ENCODE data around the gene PROSER3. TPM values are rescaled to one million over a fixed set of nuclear protein-coding genes. Genes with fewer than 3 reads are reported as not detected.

PROSER3 gene
- total RNA-seq, 3 donors from 2014 or later (not counting 1 experiment from before 2014, with no cell fraction given) = 33.1 to 40.2 (median 35.9) TPM

DNA sequence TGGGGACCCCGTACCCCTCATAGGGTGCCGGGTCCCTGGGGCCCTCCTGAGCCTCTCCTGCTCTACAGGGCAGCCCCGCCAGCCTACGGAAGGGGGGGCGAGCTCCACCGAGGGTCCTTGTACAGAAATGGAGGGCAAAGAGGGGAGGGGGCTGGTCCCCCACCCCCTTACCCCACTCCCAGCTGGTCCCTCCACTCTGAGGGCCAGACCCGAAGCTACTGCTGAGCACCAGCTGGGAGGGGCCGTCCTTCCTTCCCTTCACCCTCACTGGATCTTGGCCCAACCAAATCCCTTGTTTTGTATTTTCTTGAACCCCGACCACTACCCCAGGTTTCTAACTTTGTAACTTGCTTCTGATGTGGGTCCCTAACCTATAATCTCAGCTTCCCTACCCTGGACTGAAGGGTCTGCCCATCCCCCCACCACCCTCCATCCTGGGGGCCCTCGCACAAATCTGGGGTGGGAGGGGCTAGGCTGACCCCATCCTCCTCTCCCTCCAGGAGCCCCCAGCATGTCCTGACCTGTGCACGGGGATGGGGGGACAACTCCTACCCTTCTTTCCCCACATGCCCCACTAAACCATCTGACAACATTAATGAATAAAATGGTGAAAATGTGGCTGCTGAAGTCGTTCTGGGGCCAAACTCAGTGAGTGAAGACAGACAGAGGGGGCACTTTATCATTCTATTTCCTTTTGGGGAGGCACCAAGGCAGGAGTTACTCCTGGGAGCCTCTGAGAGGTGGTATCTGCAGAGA lies 30.4 kb downstream of the PROSER3 start:
- Histone ChIP-seq H3K36me3 (ENCODE audit: control insufficient read depth, insufficient read depth, low read length) (no peaks in the 10 kb centered on the region), H3K4me1 (ENCODE audit: control insufficient read depth, insufficient read depth, low read length) (no peaks in the 10 kb centered on the region), H3K27me3 (ENCODE audit: control insufficient read depth, insufficient read depth, low read length) (no peaks in the 10 kb centered on the region), H3K9me3 (ENCODE audit: control insufficient read depth, insufficient read depth, low read length) (no peaks in the 10 kb centered on the region), H3K27ac (ENCODE audit: low read length) (no peak overlapping the region), H3K4me3 (ENCODE audit: low read length) (no peak overlapping the region)
- Mint-ChIP-seq H3K9me3 (no peaks in the 10 kb centered on the region), H3K36me3 (no peaks in the 10 kb centered on the region), H3K27ac (no peak overlapping the region), H3K27me3 (ENCODE audit: low read depth in 2 of 2) (peaks cover 0 to 4% of the 10 kb centered on the region in 2 donors), H3K4me3 (no peak overlapping the region), H3K4me1 (peaks cover 1 to 5% of the 10 kb centered on the region in 2 donors)
- TF ChIP-seq, protein P1, sequence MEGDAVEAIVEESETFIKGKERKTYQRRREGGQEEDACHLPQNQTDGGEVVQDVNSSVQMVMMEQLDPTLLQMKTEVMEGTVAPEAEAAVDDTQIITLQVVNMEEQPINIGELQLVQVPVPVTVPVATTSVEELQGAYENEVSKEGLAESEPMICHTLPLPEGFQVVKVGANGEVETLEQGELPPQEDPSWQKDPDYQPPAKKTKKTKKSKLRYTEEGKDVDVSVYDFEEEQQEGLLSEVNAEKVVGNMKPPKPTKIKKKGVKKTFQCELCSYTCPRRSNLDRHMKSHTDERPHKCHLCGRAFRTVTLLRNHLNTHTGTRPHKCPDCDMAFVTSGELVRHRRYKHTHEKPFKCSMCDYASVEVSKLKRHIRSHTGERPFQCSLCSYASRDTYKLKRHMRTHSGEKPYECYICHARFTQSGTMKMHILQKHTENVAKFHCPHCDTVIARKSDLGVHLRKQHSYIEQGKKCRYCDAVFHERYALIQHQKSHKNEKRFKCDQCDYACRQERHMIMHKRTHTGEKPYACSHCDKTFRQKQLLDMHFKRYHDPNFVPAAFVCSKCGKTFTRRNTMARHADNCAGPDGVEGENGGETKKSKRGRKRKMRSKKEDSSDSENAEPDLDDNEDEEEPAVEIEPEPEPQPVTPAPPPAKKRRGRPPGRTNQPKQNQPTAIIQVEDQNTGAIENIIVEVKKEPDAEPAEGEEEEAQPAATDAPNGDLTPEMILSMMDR (IDR thresholded peaks at IDR 0.05) = no peak
- WGBS (ENCODE audit: insufficient coverage) = 86% methylated on average over 7 of the region's 12 CpGs
- ATAC-seq = no peak
- intact Hi-C loops (cut with micrococcal nuclease) = no loop called here
- no peak for DNase-seq

DNA sequence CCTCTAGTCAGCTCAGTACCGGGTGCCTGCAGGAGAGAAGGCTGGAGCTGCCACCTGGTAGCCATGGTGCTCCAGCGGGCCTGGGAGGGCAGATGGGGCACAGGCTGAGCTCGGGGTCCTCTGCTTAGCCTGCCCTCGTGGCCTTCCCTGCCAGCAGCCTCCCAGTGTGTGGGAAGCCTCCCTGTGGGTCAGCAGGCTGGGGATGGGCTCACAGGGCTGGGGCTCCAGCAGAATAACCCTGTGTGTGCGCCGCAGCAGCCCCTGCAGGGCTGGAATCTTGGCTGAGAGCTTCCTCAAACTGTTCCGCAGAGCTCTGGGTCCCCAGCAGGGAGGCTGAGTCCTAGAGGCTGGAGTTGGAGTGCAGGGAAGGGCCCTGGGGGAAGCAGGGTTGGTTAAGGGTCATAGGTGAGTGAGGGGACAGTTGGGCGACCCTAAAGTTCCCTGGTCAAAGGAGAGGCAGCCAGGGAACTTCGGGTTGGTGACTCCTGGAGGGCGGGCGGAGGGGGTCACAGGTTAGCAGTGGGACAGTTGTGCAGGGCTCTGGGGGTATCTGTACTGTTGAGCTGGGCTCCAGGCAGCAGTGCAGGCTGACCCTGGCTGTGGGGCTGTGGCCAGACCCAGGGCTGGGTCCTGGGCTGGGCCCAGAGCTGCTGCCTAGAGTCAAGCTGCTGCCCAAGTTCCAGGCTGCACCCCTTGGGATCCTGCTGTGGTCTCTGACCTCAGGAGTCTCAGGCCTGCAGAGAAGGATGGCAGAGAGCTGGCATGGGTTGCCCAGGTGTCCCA lies 31.4 kb downstream of the PROSER3 start:
- 91% methylated on average over 11 of the region's 11 CpGs for WGBS (ENCODE audit: insufficient coverage)
- H3K27ac ChIP-seq (ENCODE audit: low read length) = no peak overlapping the region
- TF ChIP-seq, protein P1 (IDR thresholded peaks at IDR 0.05) = no peak
- Mint-ChIP-seq H3K9me3 (no peaks in the 10 kb centered on the region), H3K36me3 (no peaks in the 10 kb centered on the region), H3K4me3 (no peak overlapping the region), H3K27me3 (ENCODE audit: low read depth in 2 of 2) (peaks cover 0 to 7% of the 10 kb centered on the region in 2 donors), H3K4me1 (no peaks in the 10 kb centered on the region), H3K27ac (no peak overlapping the region)
- H3K9me3 ChIP-seq (ENCODE audit: control insufficient read depth, insufficient read depth, low read length) = no peaks in the 10 kb centered on the region
- intact Hi-C loops (cut with micrococcal nuclease) = no loop called here
- no peaks in the 10 kb centered on the region for H3K36me3 ChIP-seq (ENCODE audit: control insufficient read depth, insufficient read depth, low read length)
- DNase-seq (no peak), ATAC-seq (no peak)
- no peak overlapping the region for H3K4me3 ChIP-seq (ENCODE audit: low read length)
- H3K4me1 ChIP-seq (ENCODE audit: control insufficient read depth, insufficient read depth, low read length) = no peaks in the 10 kb centered on the region
- H3K27me3 ChIP-seq (ENCODE audit: control insufficient read depth, insufficient read depth, low read length) = no peaks in the 10 kb centered on the region

DNA sequence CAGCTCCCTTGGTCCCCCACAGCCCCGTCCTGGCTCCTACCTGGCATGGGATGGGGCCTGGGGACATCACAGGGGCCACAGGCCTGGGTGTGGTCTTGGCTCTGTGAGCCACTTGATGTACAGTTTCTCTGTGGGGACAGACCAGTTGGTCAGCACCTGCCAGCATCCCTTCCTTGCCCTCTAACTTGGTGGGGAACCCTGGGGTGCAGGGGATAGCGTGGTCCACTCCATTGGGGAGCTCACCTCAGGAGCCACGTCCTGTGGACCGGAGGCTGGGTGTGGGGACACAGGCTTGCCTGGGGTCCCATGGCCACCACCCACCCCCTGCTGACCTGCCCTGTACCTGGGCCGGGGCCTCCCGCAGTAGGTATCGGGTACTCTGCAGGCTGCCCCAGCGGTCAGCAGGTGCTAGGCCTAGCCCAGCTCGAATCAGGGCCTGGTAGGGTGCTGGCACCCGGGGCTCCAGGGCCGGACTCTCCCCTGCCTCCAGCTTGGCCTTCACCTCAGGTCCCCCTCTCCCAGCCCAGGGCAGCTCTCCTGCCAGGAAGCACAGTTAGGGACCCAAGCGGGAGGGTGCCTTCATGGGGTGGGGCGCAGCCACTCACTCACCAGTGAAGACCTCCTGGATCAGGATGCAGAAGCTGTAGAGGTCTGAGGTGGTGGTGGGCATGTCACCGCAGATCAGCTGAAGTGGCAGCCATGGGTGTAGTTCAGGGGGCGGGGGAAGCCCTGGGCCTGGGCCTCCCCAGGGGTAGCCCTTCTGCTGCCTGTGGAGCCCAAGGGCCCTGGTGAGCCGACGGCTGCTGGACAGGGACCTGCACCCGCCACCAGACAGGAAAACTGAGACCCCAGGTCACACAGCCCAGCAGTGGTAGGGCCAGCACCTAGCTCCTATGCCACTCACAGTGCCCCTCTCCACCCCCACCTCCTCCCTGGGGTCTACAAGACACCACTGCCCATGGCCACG lies 32.3 kb downstream of the PROSER3 start:
- peaks cover 0 to 7% of the 10 kb centered on the region in 2 donors for H3K27me3 Mint-ChIP-seq (ENCODE audit: low read depth in 2 of 2)
- H3K4me3 ChIP-seq (ENCODE audit: low read length) = no peak overlapping the region
- no peaks in the 10 kb centered on the region for H3K9me3 ChIP-seq (ENCODE audit: control insufficient read depth, insufficient read depth, low read length)
- H3K36me3 Mint-ChIP-seq = no peaks in the 10 kb centered on the region
- no peaks in the 10 kb centered on the region for H3K9me3 Mint-ChIP-seq
- H3K27ac Mint-ChIP-seq = no peak overlapping the region
- no peak for ATAC-seq
- no peak overlapping the region for H3K27ac ChIP-seq (ENCODE audit: low read length)
- DNase-seq = no peak
- H3K36me3 ChIP-seq (ENCODE audit: control insufficient read depth, insufficient read depth, low read length) = no peaks in the 10 kb centered on the region
- H3K27me3 ChIP-seq (ENCODE audit: control insufficient read depth, insufficient read depth, low read length) = no peaks in the 10 kb centered on the region
- intact Hi-C loops (cut with micrococcal nuclease) = no loop called here
- TF ChIP-seq, protein P1 (IDR thresholded peaks at IDR 0.05) = no peak
- H3K4me3 Mint-ChIP-seq = no peak overlapping the region
- no peaks in the 10 kb centered on the region for H3K4me1 Mint-ChIP-seq
- 91% methylated on average over 19 of the region's 19 CpGs for WGBS (ENCODE audit: insufficient coverage)
- no peaks in the 10 kb centered on the region for H3K4me1 ChIP-seq (ENCODE audit: control insufficient read depth, insufficient read depth, low read length)

All from natural killer cell (primary cell).